ENCODE results near the gene CCDC91.
"Not testable (repeated sequence)": the region's sequence is repeated elsewhere in the genome, so short reads cannot be mapped to it uniquely, and the experiment has no call there.

DNA sequence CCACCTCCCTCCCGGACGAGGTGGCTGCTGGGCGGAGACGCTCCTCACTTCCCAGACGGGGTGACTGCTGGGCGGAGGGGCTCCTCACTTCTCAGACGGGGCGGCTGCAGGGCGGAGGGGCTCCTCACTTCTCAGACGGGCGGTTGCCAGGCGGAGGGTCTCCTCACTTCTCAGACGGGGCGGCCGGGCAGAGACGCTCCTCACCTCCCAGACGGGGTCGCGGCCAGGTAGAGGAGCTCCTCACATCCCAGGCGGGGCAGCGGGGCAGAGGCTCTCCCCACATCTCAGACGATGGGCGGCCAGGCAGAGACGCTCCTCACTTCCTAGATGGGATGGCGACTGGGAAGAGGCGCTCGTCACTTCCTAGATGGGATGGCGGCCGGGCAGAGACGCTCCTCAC, 10.9 kb downstream of the CCDC91 start:
- TF ChIP-seq, protein P1, sequence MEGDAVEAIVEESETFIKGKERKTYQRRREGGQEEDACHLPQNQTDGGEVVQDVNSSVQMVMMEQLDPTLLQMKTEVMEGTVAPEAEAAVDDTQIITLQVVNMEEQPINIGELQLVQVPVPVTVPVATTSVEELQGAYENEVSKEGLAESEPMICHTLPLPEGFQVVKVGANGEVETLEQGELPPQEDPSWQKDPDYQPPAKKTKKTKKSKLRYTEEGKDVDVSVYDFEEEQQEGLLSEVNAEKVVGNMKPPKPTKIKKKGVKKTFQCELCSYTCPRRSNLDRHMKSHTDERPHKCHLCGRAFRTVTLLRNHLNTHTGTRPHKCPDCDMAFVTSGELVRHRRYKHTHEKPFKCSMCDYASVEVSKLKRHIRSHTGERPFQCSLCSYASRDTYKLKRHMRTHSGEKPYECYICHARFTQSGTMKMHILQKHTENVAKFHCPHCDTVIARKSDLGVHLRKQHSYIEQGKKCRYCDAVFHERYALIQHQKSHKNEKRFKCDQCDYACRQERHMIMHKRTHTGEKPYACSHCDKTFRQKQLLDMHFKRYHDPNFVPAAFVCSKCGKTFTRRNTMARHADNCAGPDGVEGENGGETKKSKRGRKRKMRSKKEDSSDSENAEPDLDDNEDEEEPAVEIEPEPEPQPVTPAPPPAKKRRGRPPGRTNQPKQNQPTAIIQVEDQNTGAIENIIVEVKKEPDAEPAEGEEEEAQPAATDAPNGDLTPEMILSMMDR (tag by site-specific recombination; IDR thresholded peaks at IDR 0.05) = not testable (repeated sequence)
- TF ChIP-seq ZNF239 (tag by site-specific recombination; IDR thresholded peaks at IDR 0.05); ZNF335 (tag by site-specific recombination; conservative IDR thresholded peaks at IDR 0.05); TCF7L2 (IDR thresholded peaks at IDR 0.05; ENCODE audit: borderline replicate concordance, low read depth, low read length); MEIS1 (CRISPR knock-in tag; IDR thresholded peaks at IDR 0.05; ENCODE audit: borderline replicate concordance); ZNF596 (tag by site-specific recombination; IDR thresholded peaks at IDR 0.05); ZXDB (tag by site-specific recombination; IDR thresholded peaks at IDR 0.05); ZNF366 (tag by site-specific recombination; conservative IDR thresholded peaks at IDR 0.05): not testable (repeated sequence)
- TF ChIP-seq, protein P2, sequence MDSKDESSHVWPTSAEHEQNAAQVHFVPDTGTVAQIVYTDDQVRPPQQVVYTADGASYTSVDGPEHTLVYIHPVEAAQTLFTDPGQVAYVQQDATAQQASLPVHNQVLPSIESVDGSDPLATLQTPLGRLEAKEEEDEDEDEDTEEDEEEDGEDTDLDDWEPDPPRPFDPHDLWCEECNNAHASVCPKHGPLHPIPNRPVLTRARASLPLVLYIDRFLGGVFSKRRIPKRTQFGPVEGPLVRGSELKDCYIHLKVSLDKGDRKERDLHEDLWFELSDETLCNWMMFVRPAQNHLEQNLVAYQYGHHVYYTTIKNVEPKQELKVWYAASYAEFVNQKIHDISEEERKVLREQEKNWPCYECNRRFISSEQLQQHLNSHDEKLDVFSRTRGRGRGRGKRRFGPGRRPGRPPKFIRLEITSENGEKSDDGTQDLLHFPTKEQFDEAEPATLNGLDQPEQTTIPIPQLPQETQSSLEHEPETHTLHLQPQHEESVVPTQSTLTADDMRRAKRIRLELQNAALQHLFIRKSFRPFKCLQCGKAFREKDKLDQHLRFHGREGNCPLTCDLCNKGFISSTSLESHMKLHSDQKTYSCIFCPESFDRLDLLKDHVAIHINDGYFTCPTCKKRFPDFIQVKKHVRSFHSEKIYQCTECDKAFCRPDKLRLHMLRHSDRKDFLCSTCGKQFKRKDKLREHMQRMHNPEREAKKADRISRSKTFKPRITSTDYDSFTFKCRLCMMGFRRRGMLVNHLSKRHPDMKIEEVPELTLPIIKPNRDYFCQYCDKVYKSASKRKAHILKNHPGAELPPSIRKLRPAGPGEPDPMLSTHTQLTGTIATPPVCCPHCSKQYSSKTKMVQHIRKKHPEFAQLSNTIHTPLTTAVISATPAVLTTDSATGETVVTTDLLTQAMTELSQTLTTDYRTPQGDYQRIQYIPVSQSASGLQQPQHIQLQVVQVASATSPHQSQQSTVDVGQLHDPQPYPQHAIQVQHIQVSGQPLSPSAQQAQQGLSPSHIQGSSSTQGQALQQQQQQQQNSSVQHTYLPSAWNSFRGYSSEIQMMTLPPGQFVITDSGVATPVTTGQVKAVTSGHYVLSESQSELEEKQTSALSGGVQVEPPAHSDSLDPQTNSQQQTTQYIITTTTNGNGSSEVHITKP (tag by site-specific recombination; IDR thresholded peaks at IDR 0.05) = not testable (repeated sequence)
- TF ChIP-seq, protein P3, sequence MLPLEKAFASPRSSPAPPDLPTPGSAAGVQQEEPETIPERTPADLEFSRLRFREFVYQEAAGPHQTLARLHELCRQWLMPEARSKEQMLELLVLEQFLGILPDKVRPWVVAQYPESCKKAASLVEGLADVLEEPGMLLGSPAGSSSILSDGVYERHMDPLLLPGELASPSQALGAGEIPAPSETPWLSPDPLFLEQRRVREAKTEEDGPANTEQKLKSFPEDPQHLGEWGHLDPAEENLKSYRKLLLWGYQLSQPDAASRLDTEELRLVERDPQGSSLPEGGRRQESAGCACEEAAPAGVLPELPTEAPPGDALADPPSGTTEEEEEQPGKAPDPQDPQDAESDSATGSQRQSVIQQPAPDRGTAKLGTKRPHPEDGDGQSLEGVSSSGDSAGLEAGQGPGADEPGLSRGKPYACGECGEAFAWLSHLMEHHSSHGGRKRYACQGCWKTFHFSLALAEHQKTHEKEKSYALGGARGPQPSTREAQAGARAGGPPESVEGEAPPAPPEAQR (tag by site-specific recombination; IDR thresholded peaks at IDR 0.05) = not testable (repeated sequence)

Measured in HEK293 (cell line).